Hematopoietic multipotent progenitor cell treated with erythropoietin and hydrocortisone succinate and interleukin-3 and kit ligand, for 8 days (in vitro differentiated cells): Measurements from ENCODE around the gene RALA.

Source experiments
- DNase-seq: peaks from one replicate; pipeline ENCODE4 v3.0.0-alpha.2; 2015

Gene RALA

GRCh38 chr7:39623047-39623731 lies at the start of gene RALA:
RALA (plus strand) TSS chr7:39623572; CDS start chr7:39686668, 63,096 bp downstream.
- DNase-seq = peak; percentile 90

- DNase-seq = no peak
Measured at GRCh38 chr7:39574673-39575349, 48.6 kb upstream of the RALA start.

- DNase-seq = no peak
Measured at GRCh38 chr7:39577229-39577874, 46.0 kb upstream of the RALA start.

- DNase-seq = peak; percentile 92
Measured at GRCh38 chr7:39580149-39580874, 43.1 kb upstream of the RALA start.

- no peak for DNase-seq
Measured at GRCh38 chr7:39582536-39582935, 40.8 kb upstream of the RALA start.

GRCh38 chr7:39583539-39583938 lies 39.8 kb upstream of the RALA start:
- no peak for DNase-seq

GRCh38 chr7:39587393-39587792 lies 36.0 kb upstream of the RALA start:
- DNase-seq = no peak

- DNase-seq = no peak
Measured at GRCh38 chr7:39588416-39588815, 35.0 kb upstream of the RALA start.

- DNase-seq = peak; percentile 96
Measured at GRCh38 chr7:39589323-39590111, 33.9 kb upstream of the RALA start.

- no peak for DNase-seq
Measured at GRCh38 chr7:39592586-39592985, 30.8 kb upstream of the RALA start.

GRCh38 chr7:39594988-39595620 lies 28.3 kb upstream of the RALA start:
- peak; percentile 25 for DNase-seq

- DNase-seq = no peak
Measured at GRCh38 chr7:39602351-39602750, 21.0 kb upstream of the RALA start.

- DNase-seq = no peak
Measured at GRCh38 chr7:39603924-39604323, 19.4 kb upstream of the RALA start.

- DNase-seq = no peak
Measured at GRCh38 chr7:39605087-39605486, 18.3 kb upstream of the RALA start.

GRCh38 chr7:39606352-39606751 lies 17.0 kb upstream of the RALA start:
- DNase-seq = peak; percentile 75

- DNase-seq = no peak
Measured at GRCh38 chr7:39606941-39607340, 16.4 kb upstream of the RALA start.

GRCh38 chr7:39607865-39608264 lies 15.5 kb upstream of the RALA start:
- DNase-seq = no peak

GRCh38 chr7:39608278-39608677 lies 15.1 kb upstream of the RALA start:
- no peak for DNase-seq

- no peak for DNase-seq
Measured at GRCh38 chr7:39609113-39609934, 14.0 kb upstream of the RALA start.

- DNase-seq = no peak
Measured at GRCh38 chr7:39609935-39610263, 13.5 kb upstream of the RALA start.

- DNase-seq = no peak
Measured at GRCh38 chr7:39613577-39613976, 9.8 kb upstream of the RALA start.
